Kidney (tissue), 14 donors: ENCODE measurements around the gene SLC25A21. TPM values are rescaled to one million over a fixed set of nuclear protein-coding genes. Genes with fewer than 3 reads are reported as not detected.
"Not testable (repeated sequence)": the region's sequence is repeated elsewhere in the genome, so short reads cannot be mapped to it uniquely, and the experiment has no call there.

Experiments used
- DNase-seq, 5 donors: peaks; one replicate each; pipeline ENCODE4 v3.0.0-alpha.2; 2013 to 2020
- FAIRE-seq: peaks from 2 replicates; lab custom pipeline; 2012; peaks lifted over from hg19 to GRCh38; lab: Jason Lieb, UNC
- H3K27ac ChIP-seq, 2 donors: one replicate each; pipeline ENCODE4 v1.7.0; 2013; ENCODE audit warnings: low read depth in 2 of 2, low read length in 2 of 2, inconsistent platforms in 1 of 2
- H3K27me3 ChIP-seq: one replicate; pipeline ENCODE4 v1.7.1; 2013; ENCODE audit warnings: low read length, inconsistent platforms; ENCODE audit not compliant: control insufficient read depth, insufficient read depth
- H3K36me3 ChIP-seq, 3 donors: one replicate each; pipeline versions ENCODE4 v1.7.0 to v1.7.1; 2013; ENCODE audit warnings: low read length in 3 of 3, control low read depth in 1 of 3, inconsistent platforms in 1 of 3; ENCODE audit not compliant: insufficient read depth in 3 of 3, control insufficient read depth in 2 of 3
- H3K4me1 ChIP-seq, 3 donors: one replicate each; pipeline versions ENCODE4 v1.7.0 to v1.7.1; 2013; ENCODE audit warnings: low read length in 3 of 3, inconsistent platforms in 1 of 3, low read depth in 1 of 3; ENCODE audit not compliant: control insufficient read depth in 2 of 3, insufficient read depth in 2 of 3
- H3K4me3 ChIP-seq, 3 donors: one replicate each; pipeline versions ENCODE4 v1.7.0 to v1.8.1; 2013; ENCODE audit warnings: low read length in 3 of 3, control low read depth in 1 of 3, inconsistent platforms in 1 of 3
- H3K9ac ChIP-seq, 3 donors: one replicate each; pipeline versions ENCODE4 v1.7.0 to v1.7.1; 2013; ENCODE audit warnings: low read length in 3 of 3, control low read depth in 1 of 3, inconsistent platforms in 1 of 3
- H3K9me3 ChIP-seq, 3 donors: one replicate each; pipeline versions ENCODE4 v1.7.0 to v1.7.1; 2013; ENCODE audit warnings: low read length in 3 of 3, control low read depth in 1 of 3, inconsistent platforms in 1 of 3; ENCODE audit not compliant: control insufficient read depth in 2 of 3, insufficient read depth in 1 of 3
- intact Hi-C: fragments of 100-400 bp; cut with DNase I; formaldehyde crosslinking; loops from one replicate; pipeline ENCODE4 v1.11.1; 2022
- polyA plus RNA-seq: library from polyadenylated mRNA; stranded (reverse); fragments of 350-450 nt; fragmentation: Illumina TruSeq; extraction: RNeasy Lipid Tissue Mini Kit (QIAGEN cat#74804); gene quantifications from one replicate; pipeline ENCODE4 v1.2.3, GENCODE V29; 2014; ENCODE audit warnings: low read depth, low replicate concordance; ENCODE audit not compliant: insufficient read depth
- total RNA-seq: library from RNA; stranded (reverse); fragmentation: NEBNext Ultra II Directional; extraction: Animal tissue kit (Norgen Biotek cat#: 25700); gene quantifications from one replicate; pipeline ENCODE4 v1.2.1, GENCODE V29; 2021
- TF ChIP-seq, protein P1 (sequence below): IDR thresholded peaks from 3 replicates; pipeline ENCODE4 v1.5.1; 2012; ENCODE audit warnings: mild to moderate bottlenecking, moderate library complexity, borderline replicate concordance; ENCODE audit not compliant: insufficient read depth; ENCODE audit errors: extremely low read depth
- donor health status: control.
- donor health status: control.
- donor health status: control.
- donor health status: control.
- donor health status: control.
- donor health status: DM: yes; HTN: yes; CAD: no.
- donor health status: Normal renal cell carcinoma (clear cell type).

SLC25A21 gene
- total and polyA plus RNA-seq, 2 donors from 2014 or later, result 1.3 to 1.4 TPM

DNA sequence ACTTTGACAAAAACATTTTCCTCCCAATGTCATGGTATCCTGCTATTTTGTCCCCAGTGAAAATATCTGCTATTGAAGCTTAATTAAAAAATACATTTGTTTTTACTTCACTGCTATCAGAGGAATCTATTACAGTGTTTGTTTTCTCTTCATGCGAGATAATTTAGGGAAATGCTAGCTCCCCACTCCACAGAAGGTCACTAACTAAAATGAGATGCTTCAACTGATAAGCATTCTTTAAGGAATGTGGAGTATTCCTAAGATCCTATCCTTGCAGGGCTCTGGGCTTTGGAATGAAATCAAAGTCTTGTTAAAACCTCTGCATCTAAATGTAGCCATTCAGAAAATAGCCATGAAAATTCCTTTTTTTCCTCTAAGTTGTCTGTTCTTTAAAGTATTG, 471.3 kb downstream of the SLC25A21 start:
- no peak overlapping the region for H3K4me3 ChIP-seq
- intact Hi-C loops, result no loop called here
- FAIRE-seq (no peak), DNase-seq (no peak)
- no peak overlapping the region for H3K27ac ChIP-seq
- no peaks in the 10 kb centered on the region for H3K36me3 ChIP-seq
- H3K9me3 ChIP-seq, result no peaks in the 10 kb centered on the region
- no peaks in the 10 kb centered on the region for H3K4me1 ChIP-seq
- H3K27me3 ChIP-seq, result no peaks in the 10 kb centered on the region
- TF ChIP-seq, protein P1, sequence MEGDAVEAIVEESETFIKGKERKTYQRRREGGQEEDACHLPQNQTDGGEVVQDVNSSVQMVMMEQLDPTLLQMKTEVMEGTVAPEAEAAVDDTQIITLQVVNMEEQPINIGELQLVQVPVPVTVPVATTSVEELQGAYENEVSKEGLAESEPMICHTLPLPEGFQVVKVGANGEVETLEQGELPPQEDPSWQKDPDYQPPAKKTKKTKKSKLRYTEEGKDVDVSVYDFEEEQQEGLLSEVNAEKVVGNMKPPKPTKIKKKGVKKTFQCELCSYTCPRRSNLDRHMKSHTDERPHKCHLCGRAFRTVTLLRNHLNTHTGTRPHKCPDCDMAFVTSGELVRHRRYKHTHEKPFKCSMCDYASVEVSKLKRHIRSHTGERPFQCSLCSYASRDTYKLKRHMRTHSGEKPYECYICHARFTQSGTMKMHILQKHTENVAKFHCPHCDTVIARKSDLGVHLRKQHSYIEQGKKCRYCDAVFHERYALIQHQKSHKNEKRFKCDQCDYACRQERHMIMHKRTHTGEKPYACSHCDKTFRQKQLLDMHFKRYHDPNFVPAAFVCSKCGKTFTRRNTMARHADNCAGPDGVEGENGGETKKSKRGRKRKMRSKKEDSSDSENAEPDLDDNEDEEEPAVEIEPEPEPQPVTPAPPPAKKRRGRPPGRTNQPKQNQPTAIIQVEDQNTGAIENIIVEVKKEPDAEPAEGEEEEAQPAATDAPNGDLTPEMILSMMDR, result no peak
- no peak overlapping the region for H3K9ac ChIP-seq

DNA sequence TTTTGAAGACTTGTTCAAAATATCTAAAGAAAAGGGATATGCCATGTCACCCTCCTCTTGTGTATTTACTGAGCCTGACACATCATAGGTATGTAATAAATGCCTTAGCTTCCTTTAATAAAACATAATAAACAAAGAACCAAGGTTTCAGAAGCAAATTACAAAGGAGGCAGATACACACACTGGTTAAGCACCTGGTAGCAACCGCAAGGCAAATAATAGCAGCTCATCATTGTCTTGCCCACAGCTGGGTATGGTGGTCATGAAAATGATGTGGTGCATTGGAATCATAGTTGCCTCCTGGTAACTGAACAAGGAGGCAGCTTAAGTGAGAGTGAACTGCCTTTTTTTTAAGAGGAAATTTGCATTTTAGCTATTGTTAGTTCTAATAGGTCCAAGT, 471.8 kb downstream of the SLC25A21 start:
- intact Hi-C loops, result no loop called here
- no peak overlapping the region for H3K27ac ChIP-seq
- no peaks in the 10 kb centered on the region for H3K27me3 ChIP-seq
- no peak overlapping the region for H3K4me3 ChIP-seq
- no peaks in the 10 kb centered on the region for H3K36me3 ChIP-seq
- no peak overlapping the region for H3K9ac ChIP-seq
- no peaks in the 10 kb centered on the region for H3K4me1 ChIP-seq
- TF ChIP-seq, protein P1, result no peak
- DNase-seq, result no peak
- FAIRE-seq, result no peak
- H3K9me3 ChIP-seq, result no peaks in the 10 kb centered on the region

DNA sequence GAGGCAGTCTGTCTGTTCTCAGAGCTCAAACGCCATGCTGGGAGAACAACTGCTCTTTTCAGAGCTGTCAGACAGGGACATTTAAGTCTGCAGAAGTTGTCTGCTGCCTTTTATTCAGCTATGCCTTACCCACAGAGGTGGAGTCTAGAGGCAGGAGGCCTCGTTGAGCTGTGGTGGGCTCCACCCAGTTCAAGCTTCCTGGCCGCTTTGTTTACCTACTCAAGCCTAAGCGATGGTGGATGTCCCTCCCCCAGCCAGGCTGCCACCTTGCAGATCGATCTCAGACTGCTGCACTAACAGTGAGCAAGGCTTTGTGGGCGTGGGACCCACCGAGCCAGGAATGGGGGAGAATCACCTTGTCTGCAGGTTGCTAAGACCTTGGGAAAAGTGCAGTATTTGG, 473.0 kb downstream of the SLC25A21 start:
- H3K27ac ChIP-seq, DNase-seq, FAIRE-seq, H3K36me3 ChIP-seq, H3K27me3 ChIP-seq, H3K4me3 ChIP-seq, H3K4me1 ChIP-seq, intact Hi-C loops, H3K9ac ChIP-seq, H3K9me3 ChIP-seq: not testable (repeated sequence)

DNA sequence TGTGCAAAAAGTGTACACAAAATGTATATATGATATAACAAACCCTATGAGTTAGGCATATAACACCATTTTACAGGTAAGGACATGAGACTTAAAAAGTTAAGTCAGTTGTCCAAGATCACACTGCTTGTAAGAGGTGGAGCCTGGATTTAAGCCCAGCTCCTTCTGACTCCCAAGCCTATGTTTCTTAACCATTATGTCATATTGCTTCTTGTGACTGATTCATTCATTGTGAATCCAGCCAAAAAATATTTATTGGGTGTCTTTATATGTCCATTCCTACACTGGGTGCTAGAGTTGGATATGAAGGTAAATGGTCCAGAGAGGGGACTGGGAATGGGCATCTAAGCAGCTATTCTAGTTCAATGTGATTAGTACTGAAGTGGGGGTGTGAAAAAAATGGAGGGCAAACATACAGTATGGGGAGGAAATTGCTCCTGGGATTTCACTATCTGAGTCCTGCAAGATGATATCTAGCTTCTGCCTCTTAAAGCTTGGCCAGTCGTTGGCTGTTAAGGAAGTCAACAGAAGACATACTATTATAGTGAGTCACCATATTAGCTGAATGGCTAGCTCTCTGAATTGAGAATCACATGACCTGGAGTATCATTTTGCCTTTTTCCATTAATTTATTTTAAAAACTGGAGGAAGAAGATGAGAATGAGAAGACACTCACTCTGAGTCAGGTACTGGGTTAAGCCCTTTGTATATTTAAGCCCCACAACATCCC, 481.9 kb downstream of the SLC25A21 start:
- no peaks in the 10 kb centered on the region for H3K9me3 ChIP-seq
- DNase-seq (no peak), FAIRE-seq (no peak)
- no peaks in the 10 kb centered on the region for H3K4me1 ChIP-seq
- no peak overlapping the region for H3K27ac ChIP-seq
- intact Hi-C loops, result no loop called here
- H3K9ac ChIP-seq, result no peak overlapping the region
- no peaks in the 10 kb centered on the region for H3K36me3 ChIP-seq
- H3K27me3 ChIP-seq, result no peaks in the 10 kb centered on the region
- no peak overlapping the region for H3K4me3 ChIP-seq
- TF ChIP-seq, protein P1, result no peak
